Measurements from ENCODE around the gene GNAZ.

GNAZ gene

DNA sequence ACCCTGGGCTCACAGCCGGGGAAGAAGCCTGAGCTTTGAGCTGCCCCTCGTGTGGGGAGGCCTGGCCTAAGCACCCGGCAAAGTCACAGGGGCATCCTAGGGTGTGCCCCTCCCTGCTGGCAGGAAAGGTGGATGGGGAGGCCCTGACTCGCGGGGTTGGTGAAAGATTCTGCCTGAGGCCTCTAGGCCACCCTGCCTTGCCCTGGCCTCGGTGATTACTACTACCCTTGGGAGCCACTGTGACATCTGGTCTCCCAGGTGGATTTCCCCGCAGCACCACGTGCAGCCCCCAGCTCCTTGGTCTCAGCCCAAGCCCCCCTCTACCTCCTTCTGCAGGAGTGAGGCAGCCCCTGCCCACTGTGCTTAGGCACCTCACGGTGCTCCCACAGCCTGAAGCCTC is 23.9 kb downstream of the GNAZ start:
- no peak for DNase-seq

DNA sequence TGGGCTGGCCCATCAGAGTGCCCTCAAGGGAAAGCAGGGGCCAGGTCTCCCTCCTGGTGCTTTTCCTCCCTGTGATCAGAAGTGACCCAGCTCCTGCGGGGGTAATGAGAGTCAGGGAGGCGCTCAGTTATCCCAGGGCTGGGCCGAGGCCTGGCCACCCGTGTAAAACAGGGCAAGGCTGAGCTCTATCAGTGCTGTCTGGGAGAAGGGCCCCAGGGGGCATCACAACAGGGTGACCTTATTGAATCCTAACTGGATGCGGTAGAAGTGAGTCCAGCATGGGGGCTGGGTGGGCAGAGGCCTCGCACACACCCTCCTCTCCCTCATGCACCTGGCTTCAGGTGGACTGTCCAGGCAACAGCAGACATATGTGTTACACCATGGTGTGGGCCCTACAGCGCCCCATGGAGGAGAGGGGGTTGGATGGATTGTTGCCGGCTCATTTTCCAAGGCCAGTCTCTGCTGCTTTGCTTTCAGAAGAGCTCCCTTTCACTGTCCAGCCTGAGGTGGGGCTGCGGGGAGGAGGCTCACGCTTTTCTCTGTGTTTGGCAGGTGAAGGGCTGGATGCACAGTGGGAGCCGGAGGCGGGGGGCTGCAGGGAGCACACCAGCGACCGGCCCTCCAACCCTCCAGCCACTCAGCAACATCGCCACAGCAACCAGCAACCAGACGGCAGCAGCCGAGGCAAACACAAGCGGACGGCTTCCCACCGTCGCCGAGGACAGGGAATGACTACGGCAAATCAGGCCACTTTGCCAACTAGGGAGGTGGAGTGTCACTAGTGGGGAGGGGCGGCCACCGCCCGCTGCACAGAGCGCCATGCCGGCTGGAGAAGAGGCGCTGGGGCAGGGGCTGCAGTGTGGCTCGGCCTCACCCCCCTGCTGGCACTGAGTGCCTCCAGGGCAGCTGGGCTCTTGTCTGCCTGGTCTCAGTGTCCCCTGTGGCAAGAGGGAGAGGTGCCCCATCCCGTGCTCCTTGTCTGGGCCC is 24.7 kb downstream of the GNAZ start:
- DNase-seq: no peak

DNA sequence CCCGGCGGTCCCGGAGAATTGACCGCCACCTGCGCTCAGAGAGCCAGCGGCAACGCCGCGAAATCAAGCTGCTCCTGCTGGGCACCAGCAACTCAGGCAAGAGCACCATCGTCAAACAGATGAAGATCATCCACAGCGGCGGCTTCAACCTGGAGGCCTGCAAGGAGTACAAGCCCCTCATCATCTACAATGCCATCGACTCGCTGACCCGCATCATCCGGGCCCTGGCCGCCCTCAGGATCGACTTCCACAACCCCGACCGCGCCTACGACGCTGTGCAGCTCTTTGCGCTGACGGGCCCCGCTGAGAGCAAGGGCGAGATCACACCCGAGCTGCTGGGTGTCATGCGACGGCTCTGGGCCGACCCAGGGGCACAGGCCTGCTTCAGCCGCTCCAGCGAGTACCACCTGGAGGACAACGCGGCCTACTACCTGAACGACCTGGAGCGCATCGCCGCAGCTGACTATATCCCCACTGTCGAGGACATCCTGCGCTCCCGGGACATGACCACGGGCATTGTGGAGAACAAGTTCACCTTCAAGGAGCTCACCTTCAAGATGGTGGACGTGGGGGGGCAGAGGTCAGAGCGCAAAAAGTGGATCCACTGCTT is 25.5 kb downstream of the GNAZ start:
- DNase-seq: no peak

DNA sequence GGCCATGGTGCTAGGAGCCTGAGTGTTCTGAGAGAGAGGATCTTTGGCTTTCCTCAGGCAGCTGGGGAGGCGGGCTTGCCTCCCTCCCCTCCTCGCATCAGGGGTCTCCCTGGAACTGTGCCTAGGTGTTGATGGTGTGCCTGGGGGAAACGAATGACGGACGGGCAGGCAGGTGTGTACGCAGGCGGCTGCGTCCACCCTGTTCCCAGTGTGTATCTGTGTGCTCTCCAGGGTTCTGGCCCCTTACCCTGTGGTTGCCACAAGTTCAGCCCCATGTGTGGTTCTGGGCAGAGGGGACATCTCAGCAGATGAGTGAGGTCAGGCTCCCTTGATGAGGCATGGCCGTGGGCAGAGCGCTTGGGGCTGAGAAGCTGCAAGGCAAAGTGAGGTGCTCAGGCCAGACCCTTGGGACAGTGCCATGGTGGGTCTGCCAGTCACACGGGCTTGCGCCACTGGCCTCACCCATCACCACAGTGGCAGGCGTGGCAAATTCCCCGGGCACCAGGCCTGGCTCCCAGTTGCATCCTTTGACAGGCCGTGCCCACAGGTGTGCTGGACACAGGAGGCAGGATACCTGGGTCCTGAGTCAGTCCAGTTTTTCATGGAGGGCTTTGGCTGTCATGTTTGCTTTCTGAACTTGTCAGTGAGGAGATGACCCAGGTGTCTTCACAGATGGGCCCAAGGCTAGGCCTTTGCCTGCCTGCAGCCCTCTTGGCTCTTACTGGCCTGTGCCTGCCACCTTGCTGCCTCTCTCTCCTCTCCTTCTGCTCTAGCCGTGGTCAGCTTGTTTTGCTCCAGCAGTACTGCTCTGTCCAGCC is 27.3 kb downstream of the GNAZ start:
- no peak for DNase-seq

DNA sequence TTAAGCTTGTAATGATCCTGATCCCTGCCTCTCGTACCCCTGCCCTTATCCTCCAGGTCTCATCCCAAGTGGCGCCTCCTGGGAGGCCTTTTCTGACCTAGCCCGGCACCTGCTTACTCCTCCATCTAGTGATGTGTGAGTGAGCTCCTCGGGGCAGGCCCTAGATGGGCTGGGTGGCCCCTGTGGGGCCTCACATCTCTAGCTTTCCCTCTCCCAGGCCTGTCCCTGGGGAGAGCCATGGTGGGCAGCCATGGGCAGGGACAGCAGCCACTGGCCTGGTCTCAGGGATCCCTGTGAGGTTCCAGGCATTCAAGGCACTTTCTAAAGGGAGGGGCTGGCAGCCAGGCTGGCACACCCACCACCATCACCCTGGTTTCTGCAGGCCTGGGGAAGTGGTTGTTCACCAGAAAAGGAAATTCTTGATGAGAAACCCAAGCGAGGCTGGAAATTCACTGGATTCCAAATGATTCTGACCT is 27.9 kb downstream of the GNAZ start:
- DNase-seq: no peak

DNA sequence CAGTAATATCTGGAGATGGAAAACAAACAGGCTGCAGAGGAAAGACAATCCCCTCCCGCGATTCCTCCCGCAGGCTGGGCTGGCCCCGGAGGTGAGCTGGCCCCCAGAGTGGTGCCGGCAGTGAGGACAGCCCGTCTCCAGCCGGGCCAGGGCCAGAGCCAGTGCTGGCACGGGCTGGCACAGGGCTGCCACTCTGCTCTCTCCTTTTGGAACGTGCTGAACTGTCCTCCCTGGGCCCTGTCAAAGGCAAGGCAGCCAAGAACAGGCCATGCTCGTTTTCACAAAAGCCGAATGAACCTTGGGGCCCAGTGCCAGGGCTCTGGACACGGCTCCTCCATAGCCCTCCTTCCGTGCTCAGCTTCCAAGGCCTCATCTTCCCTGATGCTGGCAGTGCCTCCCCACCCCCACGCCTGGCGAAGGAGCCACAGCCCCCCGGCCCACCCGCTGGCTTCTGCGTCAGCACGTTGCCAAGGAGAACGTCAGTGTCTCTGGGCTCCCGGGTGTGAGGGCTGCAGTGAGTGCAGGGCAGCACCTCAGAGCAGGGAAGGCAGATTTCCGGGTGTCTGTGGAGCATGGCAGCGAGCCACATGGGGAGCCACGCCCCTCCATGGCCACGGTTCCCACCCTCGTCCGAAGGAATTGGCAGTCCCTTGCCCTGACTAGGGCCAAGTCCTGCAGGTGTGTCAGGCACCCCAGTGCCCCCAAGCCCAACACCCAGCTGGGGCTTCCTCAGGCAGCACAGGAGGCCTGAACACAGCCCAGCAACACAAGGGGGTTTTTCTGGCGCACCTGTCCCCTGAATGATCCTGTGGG is 28.6 kb downstream of the GNAZ start:
- DNase-seq: no peak

DNA sequence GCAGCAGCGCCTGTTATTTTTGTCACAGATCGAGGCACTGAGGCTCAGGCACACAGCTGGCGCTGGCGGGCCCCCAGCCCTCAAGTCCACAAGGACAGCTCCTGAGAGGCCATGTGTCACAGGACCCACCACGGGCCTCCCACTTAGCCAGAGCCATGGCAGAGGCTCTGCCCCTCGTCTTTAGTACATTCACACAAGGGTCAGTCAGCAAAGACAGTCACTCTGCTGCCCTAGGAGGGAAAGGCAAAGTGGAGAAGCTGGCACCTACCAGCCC is 29.1 kb downstream of the GNAZ start:
- no peak for DNase-seq

DNA sequence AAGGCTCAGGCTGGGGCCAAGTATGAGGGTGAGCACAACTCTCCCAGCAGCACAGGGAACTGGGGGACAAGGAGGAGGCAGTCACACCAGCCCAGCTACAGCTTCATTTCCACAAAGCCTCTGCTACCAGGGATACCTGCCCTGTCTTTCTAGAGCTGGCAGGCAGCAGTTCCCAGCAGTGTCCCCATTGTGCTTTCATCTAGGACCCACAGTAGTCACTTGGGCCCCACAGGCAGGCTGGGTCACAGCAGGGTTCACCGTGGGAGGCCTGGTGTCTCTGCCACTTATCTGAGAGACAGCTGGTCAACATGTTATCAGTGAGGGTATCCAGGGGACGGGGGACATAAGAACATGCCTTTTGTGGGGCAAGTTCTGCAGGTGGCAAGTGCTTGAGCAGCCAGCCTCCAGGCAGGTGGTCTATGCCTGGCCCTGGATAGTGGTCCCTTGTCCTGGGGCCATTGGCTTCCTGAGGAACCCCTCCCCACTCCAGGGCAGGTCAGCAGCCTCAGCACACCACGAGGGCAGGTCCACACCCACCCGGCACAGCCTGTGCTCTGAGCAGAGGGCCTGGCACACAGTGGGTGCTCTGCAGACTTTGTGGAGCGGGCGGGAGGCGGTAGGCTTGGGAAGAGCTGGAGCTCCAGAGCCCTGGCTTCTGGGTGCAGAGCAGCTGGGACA is 29.9 kb downstream of the GNAZ start:
- no peak for DNase-seq

DNA sequence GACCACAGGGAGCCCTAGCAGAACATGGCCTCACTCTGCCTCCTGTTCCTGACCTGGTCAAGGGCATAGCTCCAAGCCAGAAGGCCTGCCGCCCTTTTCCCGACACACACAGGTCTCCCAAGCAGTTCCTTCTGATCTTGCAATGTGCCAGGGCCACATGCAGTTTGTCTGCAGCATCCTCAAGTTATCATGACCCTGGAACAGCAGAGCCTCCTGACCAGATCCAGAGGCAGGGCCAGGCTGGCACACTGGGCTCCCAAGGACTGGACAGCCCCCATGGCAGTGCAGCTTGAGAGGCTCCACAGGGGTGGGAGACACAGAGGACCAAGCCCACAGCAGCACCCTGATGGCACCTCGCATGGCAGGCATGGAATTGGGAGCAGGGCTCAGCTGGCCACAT is 31.2 kb downstream of the GNAZ start:
- no peak for DNase-seq

DNA sequence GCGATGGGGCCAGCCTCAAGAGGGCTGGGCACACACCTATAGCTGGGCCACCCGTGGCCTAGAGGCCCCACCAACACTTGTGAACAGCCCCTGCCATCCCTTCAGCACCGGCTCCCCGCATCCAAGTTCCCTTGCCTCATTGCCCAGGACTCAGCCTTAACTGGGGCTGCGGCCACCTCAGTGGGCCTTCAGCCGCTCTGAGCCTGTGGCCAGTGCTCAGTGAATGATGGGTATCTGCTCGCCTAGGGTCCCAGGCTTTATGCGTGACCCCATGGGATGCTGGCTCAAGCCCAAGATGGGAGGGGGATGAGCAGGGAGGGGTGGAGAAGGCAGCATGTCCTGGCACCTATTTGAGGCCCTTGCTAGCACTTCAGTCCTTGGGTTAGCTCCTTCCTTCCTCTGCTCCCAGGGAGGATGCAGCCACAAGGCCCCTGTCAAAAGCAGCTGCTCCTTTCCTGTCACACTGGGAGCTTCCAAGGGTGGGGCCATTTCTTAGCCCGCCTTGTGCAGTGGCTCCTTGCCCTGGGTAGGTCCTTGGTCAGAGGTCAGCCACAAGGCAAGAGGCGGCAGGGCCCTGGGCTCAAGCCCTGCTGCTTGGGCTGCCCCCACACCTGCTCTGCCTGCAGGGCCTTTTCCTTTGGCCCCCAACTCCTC is 31.8 kb downstream of the GNAZ start:
- no peak for DNase-seq

DNA sequence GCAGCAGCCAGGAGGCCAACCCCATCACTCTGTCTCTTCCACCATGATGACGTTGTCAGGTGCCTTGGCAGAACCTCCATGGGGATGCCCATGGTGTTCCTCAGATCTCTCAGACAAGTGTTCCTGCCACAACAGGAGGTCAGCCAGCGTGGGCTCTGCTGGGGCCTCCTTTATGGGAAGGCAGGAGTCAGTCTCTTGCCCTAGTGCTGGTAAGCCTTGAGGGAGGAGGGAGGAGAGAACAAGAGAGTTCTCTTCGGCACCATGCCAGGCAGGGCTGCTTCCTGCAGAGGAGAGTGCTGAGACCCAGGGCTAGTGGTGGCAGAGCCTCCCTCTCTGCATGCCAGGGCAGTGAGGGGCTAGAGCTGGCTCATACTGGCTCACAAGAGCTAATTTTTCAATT is 32.5 kb downstream of the GNAZ start:
- no peak for DNase-seq

DNA sequence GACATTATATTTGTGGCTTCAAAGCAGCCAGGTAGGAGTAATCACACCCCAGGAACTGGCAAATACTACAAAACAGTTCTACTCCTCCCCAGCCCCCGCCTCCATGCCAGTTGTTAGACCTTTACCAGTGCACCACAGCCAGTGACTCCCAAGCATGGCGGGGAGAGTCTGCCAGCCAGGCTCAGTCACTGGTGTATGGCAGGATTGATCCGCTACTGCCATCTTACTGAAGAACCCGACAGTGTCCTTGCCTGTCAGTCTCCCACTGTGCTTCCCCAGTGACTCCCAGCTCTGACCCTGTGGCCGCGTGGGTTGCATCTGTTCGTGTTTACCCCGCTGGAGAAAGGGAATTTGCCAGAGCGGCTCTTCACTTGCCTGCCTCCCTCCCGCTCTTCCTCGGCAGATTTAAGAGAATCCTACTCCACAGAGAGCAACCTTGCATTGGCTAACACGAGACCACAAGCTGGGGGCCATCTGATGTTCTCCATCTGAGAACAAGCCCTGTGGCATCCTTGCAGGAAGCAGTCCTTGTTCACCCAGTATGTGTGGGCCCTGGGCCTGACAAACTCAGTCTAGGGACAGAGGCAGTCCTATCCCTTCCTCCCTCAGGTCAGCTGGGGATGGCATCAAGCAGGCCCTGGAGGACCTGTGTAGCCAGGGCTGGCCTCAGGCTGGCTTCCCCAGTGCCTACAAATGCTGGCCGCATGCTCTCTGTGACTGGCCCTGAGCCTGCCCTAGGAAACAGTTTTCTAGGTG is 33.1 kb downstream of the GNAZ start:
- no peak for DNase-seq

DNA sequence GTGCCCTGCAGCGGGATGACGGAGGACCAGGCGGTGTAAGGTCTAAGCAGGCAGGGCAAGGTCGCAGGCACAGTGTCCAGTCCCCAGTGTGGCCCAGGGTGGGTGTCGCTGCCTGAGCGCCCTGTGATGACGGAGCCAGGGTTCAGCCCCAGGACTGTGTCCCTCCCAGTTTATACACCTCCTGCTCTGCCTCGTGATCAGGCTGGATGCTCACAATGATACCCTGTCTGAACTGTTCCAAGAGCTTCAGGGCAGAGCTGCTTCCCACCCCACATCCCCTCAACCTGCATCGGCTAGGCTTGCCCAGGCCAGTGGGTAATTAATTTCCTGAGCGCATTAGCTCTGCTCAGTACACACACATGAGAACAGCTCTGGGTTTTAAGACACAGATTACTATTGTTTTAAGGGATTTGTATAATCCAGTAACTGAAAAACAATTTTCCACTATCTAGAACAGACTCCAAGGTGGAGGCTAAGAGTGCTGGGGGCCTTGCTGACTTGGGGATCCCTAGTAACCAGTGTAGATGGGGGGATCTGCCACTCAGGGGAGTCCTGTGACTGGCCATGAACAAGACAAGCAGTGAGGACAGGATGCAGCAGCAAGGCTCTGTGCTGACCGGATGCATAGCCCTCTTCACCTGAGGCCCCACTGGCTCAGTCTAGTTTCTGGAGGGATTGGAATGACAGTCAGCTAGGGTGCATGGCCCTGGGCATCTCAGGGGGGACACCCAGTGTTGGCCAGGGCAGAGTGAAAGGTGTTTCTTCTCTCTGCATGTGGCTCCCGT is 34.1 kb downstream of the GNAZ start:
- no peak for DNase-seq

DNA sequence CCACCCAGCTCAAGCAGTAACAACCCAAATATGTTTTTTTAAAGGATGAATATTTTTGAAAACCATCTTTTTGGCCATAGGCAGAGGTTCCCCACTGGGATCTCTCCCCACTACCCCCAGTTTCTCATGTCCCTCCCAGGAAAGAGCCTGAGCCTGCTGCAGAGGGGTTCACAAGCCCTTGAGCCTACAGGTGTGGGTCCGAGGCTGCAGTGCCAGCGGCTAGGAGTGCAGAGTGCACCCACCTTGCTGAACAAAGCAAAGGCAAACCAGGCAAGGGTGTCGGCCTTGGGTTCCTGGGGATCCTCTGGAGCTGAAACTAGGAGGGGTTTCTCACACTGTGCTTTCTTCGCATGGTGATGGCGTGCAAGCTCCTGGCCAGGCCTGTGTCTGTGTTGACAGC is 35.0 kb downstream of the GNAZ start:
- no peak for DNase-seq

DNA sequence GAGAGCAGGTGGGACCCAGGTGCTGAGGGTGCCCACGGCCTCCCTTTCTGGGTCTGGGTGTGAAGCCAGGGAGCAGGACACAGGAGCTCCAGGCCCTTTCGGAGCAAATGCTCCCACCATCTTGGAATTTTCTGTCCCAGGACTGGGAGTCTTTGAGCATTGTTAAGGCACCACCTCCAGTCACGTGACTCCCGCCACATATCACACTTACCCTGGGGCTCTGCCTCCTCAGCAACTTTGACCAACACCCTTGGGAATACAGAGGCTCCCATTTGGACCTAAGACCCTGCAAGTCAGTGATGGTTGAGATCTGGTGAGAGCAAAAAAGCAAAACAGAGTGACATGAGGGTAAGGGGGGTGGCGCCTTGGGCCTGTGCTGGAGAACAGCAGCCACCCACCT is 35.6 kb downstream of the GNAZ start:
- no peak for DNase-seq

DNA sequence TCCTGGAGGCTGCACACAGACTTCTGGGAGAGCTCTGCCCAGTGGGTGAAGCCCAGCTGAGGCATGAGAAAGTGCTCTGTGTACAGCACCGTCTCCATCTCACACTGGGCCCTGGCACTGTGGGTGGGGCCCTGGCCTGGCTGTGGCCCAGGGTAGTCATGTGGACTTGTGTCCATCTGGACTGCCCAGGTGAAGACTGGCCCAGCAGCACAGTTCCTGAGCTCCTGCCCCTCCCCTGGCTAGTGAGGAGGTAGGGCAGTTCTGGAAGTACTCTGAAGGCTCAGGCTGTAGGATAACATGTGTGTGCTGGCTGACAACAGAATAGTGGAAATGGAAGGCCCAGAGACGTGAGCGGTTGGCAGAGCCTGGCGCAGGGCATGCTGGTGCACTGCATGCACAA is 36.0 kb downstream of the GNAZ start:
- no peak for DNase-seq

DNA sequence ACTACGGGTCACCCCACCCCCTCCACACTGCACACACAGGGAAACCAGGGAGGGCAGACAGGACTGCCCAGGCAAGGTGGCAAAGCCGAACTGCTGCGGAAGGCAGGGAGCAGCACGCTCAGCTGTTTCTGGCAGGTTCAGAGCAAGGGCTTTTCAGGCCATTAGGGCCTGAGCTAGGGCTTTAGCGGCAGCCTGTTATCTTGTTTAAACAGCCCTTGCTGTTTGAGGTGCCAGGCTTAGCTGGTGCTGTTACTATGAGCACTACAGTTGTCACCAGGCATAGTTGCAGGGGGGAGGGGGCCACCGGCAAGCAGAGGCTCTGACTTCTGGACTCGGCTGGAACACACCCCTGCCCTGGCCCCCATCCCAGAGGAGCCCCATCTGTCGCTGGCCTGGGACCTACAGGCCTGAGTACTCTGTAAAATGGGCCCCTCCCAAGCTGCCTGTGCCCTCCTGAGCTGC is 36.6 kb downstream of the GNAZ start:
- DNase-seq: no peak

DNA sequence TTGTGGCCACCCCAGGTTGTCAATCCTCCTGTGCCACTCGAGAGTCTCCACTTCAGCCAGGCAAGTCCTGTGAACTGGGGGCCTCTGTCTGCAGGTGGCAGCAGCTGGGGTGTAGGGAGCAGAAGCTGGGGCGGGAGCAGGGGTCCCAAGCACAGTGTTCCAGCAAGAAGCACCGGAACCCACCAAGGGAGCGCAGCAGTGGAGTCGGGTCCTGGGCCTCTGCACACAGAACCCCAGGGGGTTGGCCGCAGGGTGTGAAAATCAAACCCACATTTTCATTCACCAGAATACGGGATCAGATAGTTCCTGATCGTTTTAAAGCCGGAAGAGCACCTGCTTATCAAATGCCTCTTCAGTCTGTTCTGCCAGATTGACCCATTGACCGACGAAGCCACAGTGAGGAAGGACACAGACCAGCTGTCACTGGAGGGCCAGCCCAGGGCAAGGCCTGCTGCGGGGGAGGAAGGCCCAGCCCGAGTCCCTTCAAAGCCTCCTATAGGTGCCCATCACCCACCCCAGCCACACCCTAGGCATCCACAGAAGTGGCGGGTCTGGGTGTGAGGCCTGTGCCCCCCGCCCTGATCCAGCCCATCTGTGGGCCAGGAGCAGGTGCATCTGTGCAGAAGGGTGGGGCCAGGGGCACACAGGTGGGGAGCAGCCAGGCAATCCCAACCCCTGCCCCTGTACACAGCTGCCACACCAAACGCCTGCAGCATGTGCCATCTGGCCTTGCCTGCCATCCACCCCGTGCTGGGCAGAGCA is 37.3 kb downstream of the GNAZ start:
- no peak for DNase-seq

All from suppressor macrophage (primary cell).